ENCODE data around the gene CCR7.

Gene CCR7

DNA sequence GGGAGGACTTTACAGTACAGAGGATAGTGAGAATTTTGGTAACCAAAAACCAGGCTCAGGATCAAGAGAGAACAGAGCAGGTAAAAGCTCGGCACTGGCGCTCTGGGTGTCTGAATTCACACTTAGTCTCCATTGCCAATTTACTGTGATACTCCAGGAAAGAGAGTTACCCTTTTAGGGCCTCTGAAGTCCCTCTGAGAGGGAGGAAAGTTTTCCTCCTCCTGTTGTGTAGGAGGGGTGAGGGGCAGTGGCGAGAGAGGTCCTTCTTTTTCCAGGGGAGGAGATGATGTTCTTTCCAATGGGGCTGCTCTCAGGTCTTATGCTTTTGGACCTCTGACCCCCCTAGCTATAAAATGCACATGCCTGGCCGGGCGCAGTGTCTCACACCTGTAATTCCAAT is 58.5 kb downstream of the CCR7 start:
- no peak for TF ChIP-seq EP300 (IDR thresholded peaks at IDR 0.05; ENCODE audit: borderline replicate concordance)
- no peak for TF ChIP-seq NFIC (IDR thresholded peaks at IDR 0.05)
- TF ChIP-seq EGR1 (IDR thresholded peaks at IDR 0.05): no peak
- TF ChIP-seq, protein P1, sequence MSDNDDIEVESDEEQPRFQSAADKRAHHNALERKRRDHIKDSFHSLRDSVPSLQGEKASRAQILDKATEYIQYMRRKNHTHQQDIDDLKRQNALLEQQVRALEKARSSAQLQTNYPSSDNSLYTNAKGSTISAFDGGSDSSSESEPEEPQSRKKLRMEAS (IDR thresholded peaks at IDR 0.05): no peak
- TF ChIP-seq TEAD4 (IDR thresholded peaks at IDR 0.05): no peak
- TF ChIP-seq YY1 (IDR thresholded peaks at IDR 0.05; ENCODE audit: low read depth): no peak
- TF ChIP-seq, protein P2, sequence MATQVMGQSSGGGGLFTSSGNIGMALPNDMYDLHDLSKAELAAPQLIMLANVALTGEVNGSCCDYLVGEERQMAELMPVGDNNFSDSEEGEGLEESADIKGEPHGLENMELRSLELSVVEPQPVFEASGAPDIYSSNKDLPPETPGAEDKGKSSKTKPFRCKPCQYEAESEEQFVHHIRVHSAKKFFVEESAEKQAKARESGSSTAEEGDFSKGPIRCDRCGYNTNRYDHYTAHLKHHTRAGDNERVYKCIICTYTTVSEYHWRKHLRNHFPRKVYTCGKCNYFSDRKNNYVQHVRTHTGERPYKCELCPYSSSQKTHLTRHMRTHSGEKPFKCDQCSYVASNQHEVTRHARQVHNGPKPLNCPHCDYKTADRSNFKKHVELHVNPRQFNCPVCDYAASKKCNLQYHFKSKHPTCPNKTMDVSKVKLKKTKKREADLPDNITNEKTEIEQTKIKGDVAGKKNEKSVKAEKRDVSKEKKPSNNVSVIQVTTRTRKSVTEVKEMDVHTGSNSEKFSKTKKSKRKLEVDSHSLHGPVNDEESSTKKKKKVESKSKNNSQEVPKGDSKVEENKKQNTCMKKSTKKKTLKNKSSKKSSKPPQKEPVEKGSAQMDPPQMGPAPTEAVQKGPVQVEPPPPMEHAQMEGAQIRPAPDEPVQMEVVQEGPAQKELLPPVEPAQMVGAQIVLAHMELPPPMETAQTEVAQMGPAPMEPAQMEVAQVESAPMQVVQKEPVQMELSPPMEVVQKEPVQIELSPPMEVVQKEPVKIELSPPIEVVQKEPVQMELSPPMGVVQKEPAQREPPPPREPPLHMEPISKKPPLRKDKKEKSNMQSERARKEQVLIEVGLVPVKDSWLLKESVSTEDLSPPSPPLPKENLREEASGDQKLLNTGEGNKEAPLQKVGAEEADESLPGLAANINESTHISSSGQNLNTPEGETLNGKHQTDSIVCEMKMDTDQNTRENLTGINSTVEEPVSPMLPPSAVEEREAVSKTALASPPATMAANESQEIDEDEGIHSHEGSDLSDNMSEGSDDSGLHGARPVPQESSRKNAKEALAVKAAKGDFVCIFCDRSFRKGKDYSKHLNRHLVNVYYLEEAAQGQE (IDR thresholded peaks at IDR 0.05; ENCODE audit: low read depth): no peak
- TF ChIP-seq RAD21 (IDR thresholded peaks at IDR 0.05; ENCODE audit: low read depth): no peak
- TF ChIP-seq CEBPB (IDR thresholded peaks at IDR 0.05): no peak
- TF ChIP-seq TAF1 (IDR thresholded peaks at IDR 0.05; ENCODE audit: low read depth): no peak
- TF ChIP-seq, protein P3, sequence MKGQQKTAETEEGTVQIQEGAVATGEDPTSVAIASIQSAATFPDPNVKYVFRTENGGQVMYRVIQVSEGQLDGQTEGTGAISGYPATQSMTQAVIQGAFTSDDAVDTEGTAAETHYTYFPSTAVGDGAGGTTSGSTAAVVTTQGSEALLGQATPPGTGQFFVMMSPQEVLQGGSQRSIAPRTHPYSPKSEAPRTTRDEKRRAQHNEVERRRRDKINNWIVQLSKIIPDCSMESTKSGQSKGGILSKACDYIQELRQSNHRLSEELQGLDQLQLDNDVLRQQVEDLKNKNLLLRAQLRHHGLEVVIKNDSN (IDR thresholded peaks at IDR 0.05): no peak
- no peak for TF ChIP-seq FOXM1 (IDR thresholded peaks at IDR 0.05; ENCODE audit: borderline replicate concordance, low read depth)
- TF ChIP-seq ZBTB7A (IDR thresholded peaks at IDR 0.05; ENCODE audit: low read depth): no peak
- no peak for TF ChIP-seq CREB1 (IDR thresholded peaks at IDR 0.05; ENCODE audit: low read depth)
- no peak for TF ChIP-seq TCF12 (IDR thresholded peaks at IDR 0.05; ENCODE audit: low read depth)

Data from Ishikawa (cell line).